SHP77 treated with DMSO at 0.1 percent for 48 hours (cell line): Measurements from ENCODE around the gene PWWP2B.

ENCODE experiments used
- DNase-seq: peaks from one replicate; lab custom pipeline; 2025; lab: John Stamatoyannopoulos, UW

Gene PWWP2B

GRCh38 chr10:132394201-132394811 lies 2.7 kb upstream of the PWWP2B start:
- no peak for DNase-seq

GRCh38 chr10:132394936-132395703 lies 1.9 kb upstream of the PWWP2B start:
- no peak for DNase-seq

- DNase-seq = no peak
Measured at GRCh38 chr10:132395704-132396493, 1.1 kb upstream of the PWWP2B start.

- no peak for DNase-seq
Measured at GRCh38 chr10:132396494-132397035, 435 bp upstream of the PWWP2B start.

GRCh38 chr10:132397671-132398565 lies 918 bp downstream of the PWWP2B start:
- no peak for DNase-seq

GRCh38 chr10:132398566-132398991 lies 1.6 kb downstream of the PWWP2B start:
- DNase-seq = no peak

GRCh38 chr10:132399117-132400035 lies 2.4 kb downstream of the PWWP2B start:
- no peak for DNase-seq

- no peak for DNase-seq
Measured at GRCh38 chr10:132400041-132400546, 3.1 kb downstream of the PWWP2B start.

- no peak for DNase-seq
Measured at GRCh38 chr10:132400547-132401151, 3.6 kb downstream of the PWWP2B start.

- DNase-seq = no peak
Measured at GRCh38 chr10:132401401-132402118, 4.6 kb downstream of the PWWP2B start.

GRCh38 chr10:132402781-132403241 lies 5.8 kb downstream of the PWWP2B start:
- DNase-seq = no peak

- no peak for DNase-seq
Measured at GRCh38 chr10:132403511-132404168, 6.6 kb downstream of the PWWP2B start.

GRCh38 chr10:132404169-132404880 lies 7.3 kb downstream of the PWWP2B start:
- no peak for DNase-seq

GRCh38 chr10:132404911-132405462 lies 8.0 kb downstream of the PWWP2B start:
- no peak for DNase-seq

- no peak for DNase-seq
Measured at GRCh38 chr10:132405463-132405991, 8.5 kb downstream of the PWWP2B start.

GRCh38 chr10:132406181-132406580 lies 9.2 kb downstream of the PWWP2B start:
- no peak for DNase-seq

GRCh38 chr10:132406750-132407149 lies 9.8 kb downstream of the PWWP2B start:
- no peak for DNase-seq
